HFFc6 (cell line): ENCODE results near the gene OSBPL7. TPM values are rescaled to one million over a fixed set of nuclear protein-coding genes. Genes with fewer than 3 reads are reported as not detected.
A peak's percentile ranks its signal among the peaks of the same experiment; 100 is the strongest.

Source experiments
- DNase-seq: peaks from one replicate; pipeline ENCODE4 v3.0.0-alpha.2; 2018
- H3K27ac Mint-ChIP-seq: 2 replicates; pipeline ENCODE4 v1.8.0; 2020; ENCODE audit warnings: mild to moderate bottlenecking, mixed read lengths
- H3K27me3 Mint-ChIP-seq: 2 replicates; pipeline ENCODE4 v1.8.0; 2021; ENCODE audit warnings: mild to moderate bottlenecking, moderate library complexity, mixed read lengths; ENCODE audit not compliant: insufficient read depth
- H3K36me3 Mint-ChIP-seq: 2 replicates; pipeline ENCODE4 v1.8.0; 2021; ENCODE audit warnings: low read depth, mixed read lengths
- H3K4me1 Mint-ChIP-seq: 2 replicates; pipeline ENCODE4 v1.8.0; 2020; ENCODE audit warnings: low read depth, mixed read lengths
- H3K4me3 Mint-ChIP-seq: 2 replicates; pipeline ENCODE4 v1.8.0; 2020; ENCODE audit warnings: mild to moderate bottlenecking, moderate library complexity, mixed read lengths
- H3K9me3 Mint-ChIP-seq: 2 replicates; pipeline ENCODE4 v1.8.0; 2020; ENCODE audit warnings: mild to moderate bottlenecking, mixed read lengths
- long read RNA-seq: library from polyadenylated mRNA; unstranded; transcript quantifications from one replicate; pipeline ENCODE4 v2.0.0, GENCODE V29; 2019
- total RNA-seq, 6 experiments: library from RNA; stranded (reverse); fragmentation: NEBNext Ultra II Directional; extraction: Animal tissue kit (Norgen Biotek cat#: 25700); gene quantifications; 2 replicates in 1 of 6; 3 replicates in 5 of 6; pipeline ENCODE4 v1.2.3, GENCODE V29; 2021
- TF ChIP-seq, protein P1 (sequence below): fragments of 200-600 bp; sonication (generic); IDR thresholded peaks from 2 replicates; pipeline ENCODE4 v1.5.0; 2021; ENCODE audit warnings: antibody characterized with exemption, mild to moderate bottlenecking

OSBPL7 gene, protein sequence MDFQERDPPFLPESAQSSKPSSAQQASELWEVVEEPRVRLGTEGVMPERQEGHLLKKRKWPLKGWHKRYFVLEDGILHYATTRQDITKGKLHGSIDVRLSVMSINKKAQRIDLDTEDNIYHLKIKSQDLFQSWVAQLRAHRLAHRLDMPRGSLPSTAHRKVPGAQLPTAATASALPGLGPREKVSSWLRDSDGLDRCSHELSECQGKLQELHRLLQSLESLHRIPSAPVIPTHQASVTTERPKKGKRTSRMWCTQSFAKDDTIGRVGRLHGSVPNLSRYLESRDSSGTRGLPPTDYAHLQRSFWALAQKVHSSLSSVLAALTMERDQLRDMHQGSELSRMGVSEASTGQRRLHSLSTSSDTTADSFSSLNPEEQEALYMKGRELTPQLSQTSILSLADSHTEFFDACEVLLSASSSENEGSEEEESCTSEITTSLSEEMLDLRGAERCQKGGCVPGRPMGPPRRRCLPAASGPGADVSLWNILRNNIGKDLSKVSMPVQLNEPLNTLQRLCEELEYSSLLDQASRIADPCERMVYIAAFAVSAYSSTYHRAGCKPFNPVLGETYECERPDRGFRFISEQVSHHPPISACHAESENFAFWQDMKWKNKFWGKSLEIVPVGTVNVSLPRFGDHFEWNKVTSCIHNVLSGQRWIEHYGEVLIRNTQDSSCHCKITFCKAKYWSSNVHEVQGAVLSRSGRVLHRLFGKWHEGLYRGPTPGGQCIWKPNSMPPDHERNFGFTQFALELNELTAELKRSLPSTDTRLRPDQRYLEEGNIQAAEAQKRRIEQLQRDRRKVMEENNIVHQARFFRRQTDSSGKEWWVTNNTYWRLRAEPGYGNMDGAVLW
- 10 to 100 TPM in 2 of 6 experiments, 1 to 10 TPM in 4; 7.0 to 10.7 (median 9.2) TPM for total RNA-seq
- long read RNA-seq, partial matches to known transcripts, result 1 of 2 reads
- long read RNA-seq, other reads (novel, unspliced or antisense), result 1 of 2 reads

DNA sequence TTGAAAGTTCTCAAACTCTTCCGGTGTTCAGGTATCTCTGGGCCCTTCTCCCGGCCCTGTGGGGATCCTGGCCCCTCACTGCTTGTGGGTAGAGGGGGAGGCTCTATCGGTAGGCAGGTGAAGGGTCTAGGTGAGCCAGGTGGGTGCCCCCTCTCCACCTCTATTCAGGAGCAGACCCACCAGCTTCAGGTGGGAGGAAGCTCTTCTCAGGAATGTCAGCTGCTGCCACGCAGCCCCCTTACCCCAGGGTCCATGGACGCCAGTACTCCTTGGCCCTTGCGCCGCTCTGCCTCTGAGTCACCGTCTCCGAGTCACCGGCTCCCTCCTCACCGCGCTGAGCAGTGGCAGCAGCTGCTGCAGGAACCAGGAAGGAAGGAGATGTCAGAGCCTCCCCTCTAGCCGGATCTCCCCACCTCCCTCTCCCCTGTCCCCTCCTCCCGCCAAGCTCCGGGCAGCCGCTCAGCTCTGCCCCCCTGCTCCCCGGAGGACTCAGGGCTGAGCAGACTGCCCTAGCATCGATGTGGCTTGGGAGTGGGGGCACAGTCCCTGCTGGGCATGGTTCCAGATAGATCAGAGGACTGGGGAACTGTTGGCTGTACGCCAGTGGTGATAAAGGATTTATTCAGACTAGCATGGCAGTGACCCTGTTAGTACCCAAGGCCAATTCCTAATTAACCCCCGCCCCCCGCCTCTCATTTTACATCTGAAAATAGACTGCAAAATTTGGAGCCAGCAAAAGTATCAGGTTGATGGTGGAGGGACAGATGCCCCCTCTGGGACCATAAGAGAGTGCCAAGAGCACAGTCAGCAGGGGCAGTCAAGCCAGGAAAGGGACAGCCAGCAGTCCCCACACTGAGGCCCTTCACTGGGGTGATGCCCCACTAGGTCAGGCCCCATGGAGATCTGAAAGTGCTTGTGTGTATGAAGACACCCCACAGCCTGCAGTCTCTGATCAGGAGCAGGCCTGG lies at the start of gene OSBPL7:
Gene OSBPL7, minus strand, starts transcription at position 371 of the 968 bp plus-strand sequence. CDS start 1,516 bp downstream, outside the sequence.
- peaks cover 30% of the 10 kb centered on the region for H3K4me1 Mint-ChIP-seq
- peaks cover 2% of the 10 kb centered on the region; the same call in 1 of the 2 replicates for H3K27me3 Mint-ChIP-seq
- TF ChIP-seq, protein P1, sequence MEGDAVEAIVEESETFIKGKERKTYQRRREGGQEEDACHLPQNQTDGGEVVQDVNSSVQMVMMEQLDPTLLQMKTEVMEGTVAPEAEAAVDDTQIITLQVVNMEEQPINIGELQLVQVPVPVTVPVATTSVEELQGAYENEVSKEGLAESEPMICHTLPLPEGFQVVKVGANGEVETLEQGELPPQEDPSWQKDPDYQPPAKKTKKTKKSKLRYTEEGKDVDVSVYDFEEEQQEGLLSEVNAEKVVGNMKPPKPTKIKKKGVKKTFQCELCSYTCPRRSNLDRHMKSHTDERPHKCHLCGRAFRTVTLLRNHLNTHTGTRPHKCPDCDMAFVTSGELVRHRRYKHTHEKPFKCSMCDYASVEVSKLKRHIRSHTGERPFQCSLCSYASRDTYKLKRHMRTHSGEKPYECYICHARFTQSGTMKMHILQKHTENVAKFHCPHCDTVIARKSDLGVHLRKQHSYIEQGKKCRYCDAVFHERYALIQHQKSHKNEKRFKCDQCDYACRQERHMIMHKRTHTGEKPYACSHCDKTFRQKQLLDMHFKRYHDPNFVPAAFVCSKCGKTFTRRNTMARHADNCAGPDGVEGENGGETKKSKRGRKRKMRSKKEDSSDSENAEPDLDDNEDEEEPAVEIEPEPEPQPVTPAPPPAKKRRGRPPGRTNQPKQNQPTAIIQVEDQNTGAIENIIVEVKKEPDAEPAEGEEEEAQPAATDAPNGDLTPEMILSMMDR, result peak; percentile 13; the same call in 1 of the 2 replicates
- H3K9me3 Mint-ChIP-seq, result no peaks in the 10 kb centered on the region
- peak; percentile 81 for DNase-seq
- H3K36me3 Mint-ChIP-seq, result peaks cover 11% of the 10 kb centered on the region
- peak within 1 kb of the TSS; percentile 94 for H3K4me3 Mint-ChIP-seq
- peak within 1 kb of the TSS; percentile 79 for H3K27ac Mint-ChIP-seq

DNA sequence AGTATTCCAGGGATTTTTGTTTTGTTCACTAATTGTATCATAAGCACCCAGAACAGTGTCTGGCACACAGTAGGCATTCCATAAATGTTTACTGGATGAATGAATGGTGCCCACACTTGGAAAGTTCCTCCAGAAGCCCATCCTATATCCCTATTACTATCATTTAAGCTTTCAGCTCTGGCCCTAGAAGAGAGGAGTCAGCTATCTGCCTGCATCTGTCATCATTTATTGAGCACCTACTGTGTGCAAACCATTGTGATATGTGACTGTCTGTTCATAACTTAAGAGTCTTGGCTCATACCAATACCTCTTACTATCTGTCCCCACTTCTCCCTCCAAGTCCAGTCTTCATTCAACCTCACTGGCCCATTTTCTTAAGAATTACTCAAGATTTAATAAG lies 49.5 kb upstream of the OSBPL7 start:
- H3K27me3 Mint-ChIP-seq, result peaks cover 22% of the 10 kb centered on the region
- no peaks in the 10 kb centered on the region for H3K36me3 Mint-ChIP-seq
- H3K27ac Mint-ChIP-seq, result no peak overlapping the region
- peaks cover 37% of the 10 kb centered on the region for H3K4me1 Mint-ChIP-seq
- no peak overlapping the region for H3K4me3 Mint-ChIP-seq
- no peaks in the 10 kb centered on the region for H3K9me3 Mint-ChIP-seq
- TF ChIP-seq, protein P1, result no peak
- DNase-seq, result no peak

DNA sequence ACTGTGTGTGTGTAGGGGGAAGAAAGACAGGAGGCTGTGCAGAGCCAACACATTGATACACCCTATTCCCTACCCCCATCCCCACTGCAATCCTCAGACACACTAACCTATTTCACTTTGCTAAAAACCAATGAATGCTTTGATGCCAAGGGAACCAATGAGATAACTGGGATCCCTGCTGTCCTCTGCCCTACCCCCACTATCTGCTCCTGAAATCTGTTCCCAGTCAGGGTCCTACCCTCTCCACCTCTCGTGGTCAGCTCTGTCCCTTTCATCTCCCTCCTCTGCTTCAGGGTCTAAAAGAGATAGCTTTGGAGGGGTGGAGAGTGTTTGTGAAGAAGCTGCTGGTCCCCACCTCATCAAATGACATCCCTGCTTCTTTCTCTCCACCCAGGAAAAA lies 48.5 kb upstream of the OSBPL7 start:
- Mint-ChIP-seq H3K27ac (no peak overlapping the region), H3K27me3 (peaks cover 22% of the 10 kb centered on the region), H3K4me1 (peaks cover 36% of the 10 kb centered on the region), H3K9me3 (no peaks in the 10 kb centered on the region), H3K4me3 (no peak overlapping the region), H3K36me3 (no peaks in the 10 kb centered on the region)
- no peak for DNase-seq
- TF ChIP-seq, protein P1, result no peak

DNA sequence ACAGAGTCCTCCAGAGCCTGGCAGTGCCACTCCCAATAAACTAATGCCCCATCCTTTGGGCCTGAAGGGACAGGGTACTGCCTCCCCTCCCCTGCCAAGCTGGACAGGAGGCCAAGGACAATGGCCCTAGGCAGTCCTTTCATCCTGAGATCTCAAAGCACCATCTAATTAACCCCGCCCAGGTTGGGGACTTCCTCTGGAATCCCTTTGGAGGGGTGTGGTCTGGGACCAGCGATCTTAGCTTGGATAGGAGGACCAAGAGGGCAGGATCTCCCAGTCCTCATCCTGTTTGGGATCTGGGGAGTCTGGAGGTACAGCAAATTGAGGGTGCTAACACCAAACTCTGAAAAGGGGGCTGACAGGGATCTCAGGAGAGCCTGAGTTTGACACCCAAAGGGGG lies 47.5 kb upstream of the OSBPL7 start:
- H3K27me3 Mint-ChIP-seq, result peaks cover 20% of the 10 kb centered on the region
- DNase-seq, result no peak
- no peak overlapping the region for H3K4me3 Mint-ChIP-seq
- TF ChIP-seq, protein P1, result no peak
- peaks cover 4% of the 10 kb centered on the region for H3K9me3 Mint-ChIP-seq
- H3K36me3 Mint-ChIP-seq, result no peaks in the 10 kb centered on the region
- H3K27ac Mint-ChIP-seq, result no peak overlapping the region
- H3K4me1 Mint-ChIP-seq, result peaks cover 38% of the 10 kb centered on the region
